ENCODE results near the gene MYLK.

MYLK gene

GRCh38 chr3:123877466-123877865, 6.7 kb downstream of the MYLK start:
- DNase-seq = no peak

- no peak for DNase-seq
These were observed 7.3 kb downstream of the MYLK start for GRCh38 chr3:123876858-123877257.

- DNase-seq = no peak
These were observed 11.5 kb downstream of the MYLK start for GRCh38 chr3:123872621-123873020.

- DNase-seq = no peak
These were observed 12.2 kb downstream of the MYLK start for GRCh38 chr3:123871946-123872345.

GRCh38 chr3:123870033-123870432, 14.1 kb downstream of the MYLK start:
- DNase-seq = no peak

- DNase-seq = no peak
These were observed 15.0 kb downstream of the MYLK start for GRCh38 chr3:123869165-123869564.

- DNase-seq = no peak
These were observed 19.4 kb downstream of the MYLK start for GRCh38 chr3:123864706-123865105.

- no peak for DNase-seq
These were observed 22.0 kb downstream of the MYLK start for GRCh38 chr3:123862152-123862551.

GRCh38 chr3:123861081-123861836, 22.9 kb downstream of the MYLK start:
- DNase-seq = no peak

- no peak for DNase-seq
These were observed 25.0 kb downstream of the MYLK start for GRCh38 chr3:123859177-123859576.

- no peak for DNase-seq
These were observed 29.2 kb downstream of the MYLK start for GRCh38 chr3:123854905-123855304.

GRCh38 chr3:123853686-123854372, 30.3 kb downstream of the MYLK start:
- no peak for DNase-seq

- no peak for DNase-seq
These were observed 36.9 kb downstream of the MYLK start for GRCh38 chr3:123847209-123847608.

- DNase-seq = no peak
These were observed 40.5 kb downstream of the MYLK start for GRCh38 chr3:123843668-123844067.

GRCh38 chr3:123842711-123843110, 41.4 kb downstream of the MYLK start:
- DNase-seq = no peak

GRCh38 chr3:123841476-123842238, 42.5 kb downstream of the MYLK start:
- no peak for DNase-seq

- DNase-seq = no peak
These were observed 43.2 kb downstream of the MYLK start for GRCh38 chr3:123840961-123841360.

- DNase-seq = no peak
These were observed 46.3 kb downstream of the MYLK start for GRCh38 chr3:123837858-123838257.

GRCh38 chr3:123834631-123835030, 49.5 kb downstream of the MYLK start:
- DNase-seq = no peak

GRCh38 chr3:123833398-123833785, 50.7 kb downstream of the MYLK start:
- no peak for DNase-seq

- no peak for DNase-seq
These were observed 51.3 kb downstream of the MYLK start for GRCh38 chr3:123832692-123833397.

- no peak for DNase-seq
These were observed 52.7 kb downstream of the MYLK start for GRCh38 chr3:123831420-123831819.

GRCh38 chr3:123821920-123822319, 62.2 kb downstream of the MYLK start:
- DNase-seq = no peak

Data from stimulated activated CD4-positive, alpha-beta T cell treated with anti-CD3 and anti-CD28 coated beads, Interleukin-15, amount 100 ng/mL, for 24 hours (primary cell).